ENCODE data around the gene SPECC1. TPM values are rescaled to one million over a fixed set of nuclear protein-coding genes. Genes with fewer than 3 reads are reported as not detected.

Gene SPECC1
- total RNA-seq, 2 donors from 2014 or later, result 53.5 to 78.3 TPM

DNA sequence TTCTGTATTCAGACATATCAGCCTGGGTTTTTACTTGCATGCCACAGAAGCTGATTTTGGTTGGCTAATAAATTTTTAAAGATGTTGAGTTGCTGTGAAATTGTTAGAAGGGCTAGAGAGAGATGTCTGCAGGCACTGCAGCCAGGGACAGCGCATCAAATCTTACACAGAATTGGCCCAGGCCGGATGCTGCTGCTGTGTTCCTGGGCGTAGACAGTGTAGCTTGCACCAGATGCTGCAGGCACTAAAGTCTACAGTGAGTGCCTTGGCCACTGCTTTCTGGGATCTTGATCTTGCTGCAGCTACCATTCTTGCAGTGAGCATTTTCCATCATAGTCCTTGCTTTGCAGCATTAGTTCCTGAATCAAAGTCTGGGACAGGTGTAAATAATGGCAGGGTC lies 169.9 kb downstream of the SPECC1 start:
- no peak overlapping the region for H3K27ac ChIP-seq
- DNase-seq, result no peak
- no peaks in the 10 kb centered on the region for H3K9me3 ChIP-seq
- no peak overlapping the region for H3K4me3 ChIP-seq
- intact Hi-C loops (cut with DNase I), result no loop called here
- H3K36me3 ChIP-seq, result no peaks in the 10 kb centered on the region
- no peak for TF ChIP-seq CTCF (IDR thresholded peaks at IDR 0.05)
- H3K27me3 ChIP-seq, result no peaks in the 10 kb centered on the region
- no peak overlapping the region for H3K9ac ChIP-seq (ENCODE audit: low read depth in 2 of 2, low read length in 2 of 2)
- H3K4me1 ChIP-seq, result no peaks in the 10 kb centered on the region

DNA sequence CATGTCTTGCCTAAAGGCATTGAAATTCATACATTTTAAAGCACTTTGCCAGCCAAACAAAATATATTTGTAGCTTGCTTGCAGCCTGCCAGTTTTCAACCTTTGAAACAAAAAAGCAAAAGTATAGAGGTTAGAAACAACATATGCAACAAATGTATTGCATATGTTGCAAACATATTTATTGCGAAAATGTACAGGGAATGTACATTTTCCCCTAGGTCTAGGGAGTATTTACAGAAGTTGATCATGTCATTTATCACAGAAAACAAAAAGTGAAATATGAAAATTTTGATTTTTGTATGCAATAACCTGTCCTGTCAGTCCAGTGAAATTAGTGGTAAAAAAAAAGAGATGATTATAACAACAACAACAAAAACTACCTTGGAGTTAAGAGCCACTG lies 171.5 kb downstream of the SPECC1 start:
- H3K27me3 ChIP-seq, result no peaks in the 10 kb centered on the region
- no peaks in the 10 kb centered on the region for H3K36me3 ChIP-seq
- no peak for TF ChIP-seq CTCF (IDR thresholded peaks at IDR 0.05)
- H3K4me1 ChIP-seq, result no peaks in the 10 kb centered on the region
- H3K27ac ChIP-seq, result no peak overlapping the region
- intact Hi-C loops (cut with DNase I), result no loop called here
- H3K9me3 ChIP-seq, result no peaks in the 10 kb centered on the region
- H3K4me3 ChIP-seq, result no peak overlapping the region
- no peak for DNase-seq
- H3K9ac ChIP-seq (ENCODE audit: low read depth in 2 of 2, low read length in 2 of 2), result no peak overlapping the region

DNA sequence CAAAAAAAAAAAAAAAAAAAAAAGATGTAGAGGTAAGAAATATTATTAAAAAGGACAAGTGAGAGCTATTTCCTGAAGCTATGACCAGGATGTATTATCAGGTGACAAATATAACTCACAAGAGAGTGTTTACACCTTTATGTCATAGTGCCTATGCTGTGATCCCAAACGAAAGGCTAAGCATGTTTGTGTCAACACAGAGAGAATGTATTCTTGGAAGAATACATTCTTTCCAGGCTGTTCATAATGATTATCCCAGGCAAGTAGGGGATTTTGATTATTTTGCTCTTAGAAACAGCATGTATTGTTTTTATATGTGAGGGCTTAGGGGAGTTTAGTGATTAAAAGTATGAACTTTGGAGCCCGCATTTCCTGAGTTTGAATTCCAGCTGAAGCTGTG lies 175.0 kb downstream of the SPECC1 start:
- H3K36me3 ChIP-seq, result no peaks in the 10 kb centered on the region
- H3K27me3 ChIP-seq, result no peaks in the 10 kb centered on the region
- DNase-seq, result no peak
- H3K4me1 ChIP-seq, result no peaks in the 10 kb centered on the region
- intact Hi-C loops (cut with DNase I), result no loop called here
- no peaks in the 10 kb centered on the region for H3K9me3 ChIP-seq
- no peak overlapping the region for H3K9ac ChIP-seq (ENCODE audit: low read depth in 2 of 2, low read length in 2 of 2)
- no peak for TF ChIP-seq CTCF (IDR thresholded peaks at IDR 0.05)
- H3K4me3 ChIP-seq, result no peak overlapping the region
- H3K27ac ChIP-seq, result no peak overlapping the region

DNA sequence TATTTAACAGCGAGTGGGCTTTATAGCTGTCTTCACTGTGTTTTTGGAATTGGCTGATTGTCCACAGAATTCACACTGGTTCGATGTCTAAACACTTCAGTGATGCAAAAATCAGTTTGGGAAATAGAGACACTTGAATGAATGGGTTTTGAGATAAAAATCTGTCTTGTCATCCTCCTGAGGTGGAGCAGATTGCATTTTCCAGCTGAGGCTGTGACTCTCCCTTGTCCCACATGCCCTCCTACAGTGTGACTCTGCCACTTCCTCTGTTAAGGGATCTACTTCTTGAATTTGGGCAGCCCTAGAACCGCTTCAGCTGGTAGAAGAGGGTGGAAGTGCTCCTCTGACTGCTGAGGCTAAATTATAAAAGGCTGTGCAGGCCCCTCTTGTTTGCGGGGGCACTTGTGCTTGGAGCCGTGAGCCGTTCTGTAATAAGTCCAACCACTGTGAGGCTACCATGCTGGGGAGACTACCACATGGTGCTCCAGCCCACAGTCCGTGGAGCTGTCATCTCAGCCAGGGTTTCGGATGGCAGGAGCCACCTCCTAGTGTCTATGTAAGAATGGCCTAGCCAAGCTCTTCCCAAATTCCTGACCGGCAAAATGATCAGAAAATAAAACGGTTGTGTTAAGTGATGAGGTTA lies 175.9 kb downstream of the SPECC1 start:
- no peaks in the 10 kb centered on the region for H3K4me1 ChIP-seq
- DNase-seq, result no peak
- no peak overlapping the region for H3K4me3 ChIP-seq
- H3K9ac ChIP-seq (ENCODE audit: low read depth in 2 of 2, low read length in 2 of 2), result no peak overlapping the region
- H3K36me3 ChIP-seq, result no peaks in the 10 kb centered on the region
- H3K9me3 ChIP-seq, result no peaks in the 10 kb centered on the region
- H3K27me3 ChIP-seq, result no peaks in the 10 kb centered on the region
- intact Hi-C loops (cut with DNase I), result no loop called here
- no peak overlapping the region for H3K27ac ChIP-seq
- TF ChIP-seq CTCF (IDR thresholded peaks at IDR 0.05), result no peak

- no peak overlapping the region for H3K27ac ChIP-seq
- intact Hi-C loops (cut with DNase I), result no loop called here
- no peak overlapping the region for H3K9ac ChIP-seq (ENCODE audit: low read depth in 2 of 2, low read length in 2 of 2)
- no peak for TF ChIP-seq CTCF (IDR thresholded peaks at IDR 0.05)
- H3K36me3 ChIP-seq, result no peaks in the 10 kb centered on the region
- DNase-seq, result no peak
- H3K4me1 ChIP-seq, result no peaks in the 10 kb centered on the region
- no peaks in the 10 kb centered on the region for H3K27me3 ChIP-seq
- H3K4me3 ChIP-seq, result no peak overlapping the region
- H3K9me3 ChIP-seq, result no peaks in the 10 kb centered on the region
These were observed 177.9 kb downstream of the SPECC1 start for GRCh38 chr17:20187049-20187448.
